Keratinocyte (primary cell): ENCODE data around the gene SMCO2. TPM values are rescaled to one million over a fixed set of nuclear protein-coding genes. Genes with fewer than 3 reads are reported as not detected.

ENCODE experiments used
- DNase-seq: peaks from one replicate; pipeline ENCODE4 v3.0.0-alpha.2; 2011; ENCODE audit warnings: low read depth, missing footprints, low spot score
- FAIRE-seq: peaks from 2 replicates; lab custom pipeline; 2011; peaks lifted over from hg19 to GRCh38; lab: Jason Lieb, UNC
- H2AFZ ChIP-seq: 2 replicates; pipeline ENCODE4 v1.6.0; 2012; ENCODE audit warnings: low read length, control low read depth, inconsistent platforms; ENCODE audit not compliant: control insufficient read depth
- H3K27ac ChIP-seq: 2 replicates; pipeline ENCODE4 v1.5.1; 2011; ENCODE audit warnings: low read length; ENCODE audit not compliant: control insufficient read depth, insufficient read depth
- H3K27me3 ChIP-seq: 3 replicates; pipeline ENCODE4 v1.6.0; 2011; ENCODE audit warnings: low read length; ENCODE audit not compliant: control insufficient read depth, insufficient read depth; ENCODE audit errors: extremely low read depth
- H3K36me3 ChIP-seq, 2 experiments: 2 replicates in 1 of 2; 3 replicates in 1 of 2; pipeline ENCODE4 v1.5.1; 2011; ENCODE audit warnings: low read length in 2 of 2, mild to moderate bottlenecking in 1 of 2; ENCODE audit not compliant: control insufficient read depth in 2 of 2, insufficient read depth in 2 of 2; ENCODE audit errors: extremely low read depth in 1 of 2
- H3K4me1 ChIP-seq: 3 replicates; pipeline ENCODE4 v1.5.1; 2011; ENCODE audit warnings: low read length; ENCODE audit not compliant: control insufficient read depth, insufficient read depth; ENCODE audit errors: extremely low read depth
- H3K4me2 ChIP-seq: 3 replicates; pipeline ENCODE4 v1.6.0; 2011; ENCODE audit warnings: low read depth, low read length; ENCODE audit not compliant: control insufficient read depth, insufficient read depth; ENCODE audit errors: extremely low read depth
- H3K4me3 ChIP-seq, 3 experiments: fragments of 200-600 bp in 1 of 3; sonication (generic) in 1 of 3; 2 replicates in 2 of 3; 3 replicates in 1 of 3; pipeline ENCODE4 v1.5.1; 2011 to 2016; ENCODE audit warnings: low read length in 3 of 3, mild to moderate bottlenecking in 3 of 3, control low read depth in 2 of 3, inconsistent platforms in 1 of 3, low read depth in 1 of 3, mixed read lengths in 1 of 3, mixed run types in 1 of 3, moderate library complexity in 1 of 3; ENCODE audit not compliant: control insufficient read depth in 2 of 3, insufficient read depth in 2 of 3; ENCODE audit errors: extremely low read depth in 1 of 3
- H3K79me2 ChIP-seq: 2 replicates; pipeline ENCODE4 v1.6.0; 2012; ENCODE audit warnings: low read length; ENCODE audit not compliant: control insufficient read depth, insufficient read depth
- H3K9ac ChIP-seq: 3 replicates; pipeline ENCODE4 v1.6.0; 2011; ENCODE audit warnings: low read length; ENCODE audit not compliant: control insufficient read depth, insufficient read depth; ENCODE audit errors: extremely low read depth
- H3K9me1 ChIP-seq: 3 replicates; pipeline ENCODE4 v1.6.0; 2011; ENCODE audit warnings: low read length; ENCODE audit not compliant: control insufficient read depth, insufficient read depth; ENCODE audit errors: extremely low read depth
- H3K9me3 ChIP-seq: 2 replicates; pipeline ENCODE4 v1.5.1; 2012; ENCODE audit warnings: low read depth, low read length; ENCODE audit not compliant: control insufficient read depth
- H4K20me1 ChIP-seq: 3 replicates; pipeline ENCODE4 v1.6.0; 2011; ENCODE audit warnings: low read length; ENCODE audit not compliant: control insufficient read depth, insufficient read depth; ENCODE audit errors: extremely low read depth
- CTCF ChIP-seq, 3 experiments: IDR thresholded peaks in 1 of 3; conservative IDR thresholded peaks in 1 of 3; optimal IDR thresholded peaks in 1 of 3; 2 replicates in 2 of 3; 3 replicates in 1 of 3; pipeline versions ENCODE3 to v1.5.1; 2011; ENCODE audit warnings: low read length in 3 of 3, mild to moderate bottlenecking in 3 of 3, moderate library complexity in 2 of 3, control low read depth in 1 of 3, inconsistent platforms in 1 of 3; ENCODE audit not compliant: insufficient read depth in 2 of 3; ENCODE audit errors: extremely low read depth in 1 of 3
- EZH2 ChIP-seq: IDR thresholded peaks from one replicate; pipeline ENCODE4 v1.6.1; 2012; ENCODE audit warnings: inconsistent platforms, mild to moderate bottlenecking, low read length, moderate library complexity
- dilution Hi-C: fragments of 300-500 bp; cut with MboI; formaldehyde crosslinking; loops from one replicate; pipeline ENCODE4 v1.7.0; 2020; ENCODE audit warnings: low sequenced_read_pairs; ENCODE audit not compliant: extremely low pct_ligation_motif_present
- polyA plus RNA-seq, 5 experiments: library from polyadenylated mRNA; depleted of rRNA in 3 of 5; stranded (reverse) in 3 of 5; stranded (forward) in 1 of 5; unstranded in 1 of 5; fragments of >200 nt; gene quantifications; 1 replicate in 1 of 5; 2 replicates in 3 of 5; 3 replicates in 1 of 5; pipeline versions ENCODE4 v1.2.1 to v1.2.3, GENCODE V29; 2011 to 2012; ENCODE audit warnings: missing spikeins in 2 of 5, low read depth in 1 of 5, low replicate concordance in 1 of 5

The SMCO2 gene
- polyA plus RNA-seq, 1 donor (not counting 4 experiments of a cell fraction or from before 2014, with no cell fraction given), result 0.49 TPM

- no peak overlapping the region for H3K27ac ChIP-seq
- H3K4me1 ChIP-seq, result peaks cover 5% of the 10 kb centered on the region
- no peak overlapping the region for H2AFZ ChIP-seq
- no peak overlapping the region for H3K4me3 ChIP-seq
- FAIRE-seq (no peak), DNase-seq (no peak)
- H3K79me2 ChIP-seq, result no peaks in the 10 kb centered on the region
- no peaks in the 10 kb centered on the region for H4K20me1 ChIP-seq
- no peaks in the 10 kb centered on the region for H3K9me3 ChIP-seq
- no peak overlapping the region for H3K9ac ChIP-seq
- no peaks in the 10 kb centered on the region for H3K9me1 ChIP-seq
- H3K27me3 ChIP-seq, result no peaks in the 10 kb centered on the region
- TF ChIP-seq EZH2, result no peak
- TF ChIP-seq CTCF (optimal IDR thresholded peaks at IDR 0.05 in 1 of 3, IDR thresholded peaks at IDR 0.05 in 1 of 3, conservative IDR thresholded peaks at IDR 0.05 in 1 of 3; ENCODE audit: extremely low read depth in 1 of 3, insufficient read depth in 2 of 3, low read length in 3 of 3), result no peak
- H3K36me3 ChIP-seq, result no peaks in the 10 kb centered on the region
- no peak overlapping the region for H3K4me2 ChIP-seq
- dilution Hi-C loops, result no loop called here
Measured at GRCh38 chr12:27515671-27516070, 69.1 kb downstream of the SMCO2 start.

GRCh38 chr12:27516625-27517024 lies 70.1 kb downstream of the SMCO2 start:
- no peak overlapping the region for H3K27ac ChIP-seq
- no peaks in the 10 kb centered on the region for H3K79me2 ChIP-seq
- H3K4me2 ChIP-seq, result no peak overlapping the region
- H3K9ac ChIP-seq, result no peak overlapping the region
- no peak for TF ChIP-seq CTCF (optimal IDR thresholded peaks at IDR 0.05 in 1 of 3, IDR thresholded peaks at IDR 0.05 in 1 of 3, conservative IDR thresholded peaks at IDR 0.05 in 1 of 3; ENCODE audit: extremely low read depth in 1 of 3, insufficient read depth in 2 of 3, low read length in 3 of 3)
- no peak for TF ChIP-seq EZH2
- no peaks in the 10 kb centered on the region for H3K9me1 ChIP-seq
- H3K27me3 ChIP-seq, result no peaks in the 10 kb centered on the region
- H3K4me3 ChIP-seq, result no peak overlapping the region
- peaks cover 5% of the 10 kb centered on the region for H3K4me1 ChIP-seq
- no peak overlapping the region for H2AFZ ChIP-seq
- H3K36me3 ChIP-seq, result no peaks in the 10 kb centered on the region
- dilution Hi-C loops, result no loop called here
- FAIRE-seq (no peak), DNase-seq (no peak)
- no peaks in the 10 kb centered on the region for H3K9me3 ChIP-seq
- no peaks in the 10 kb centered on the region for H4K20me1 ChIP-seq
